ENCODE data around the gene PUS7L. TPM values are rescaled to one million over a fixed set of nuclear protein-coding genes. Genes with fewer than 3 reads are reported as not detected.
"Not testable (repeated sequence)": the region's sequence is repeated elsewhere in the genome, so short reads cannot be mapped to it uniquely, and the experiment has no call there.

PUS7L gene
- total RNA-seq, 1 experiment from 2014 or later: 15.3 TPM

GRCh38 chr12:43701194-43701593, 57.4 kb downstream of the PUS7L start:
- H3K79me2 ChIP-seq (ENCODE audit: insufficient read depth, low read length); H3K9me3 ChIP-seq (ENCODE audit: control insufficient read depth in 1 of 2, insufficient read depth in 1 of 2, low read depth in 1 of 2, low read length in 2 of 2); H3K4me3 ChIP-seq (replicated peaks in 1 of 2; ENCODE audit: low read depth in 1 of 2, low read length in 2 of 2); H3K4me1 ChIP-seq (ENCODE audit: control insufficient read depth in 1 of 2, insufficient read depth in 2 of 2, low read length in 2 of 2); POLR2A ChIA-PET; H3K36me3 ChIP-seq (ENCODE audit: control insufficient read depth in 1 of 2, insufficient read depth in 2 of 2, low read length in 2 of 2); H3K9ac ChIP-seq (ENCODE audit: low read length); RAD21 ChIA-PET (ENCODE audit: low non-redundant PET in 1 of 2, low total read pairs in 2 of 2, uncharacterized antibody in 2 of 2, unreplicated experiment in 2 of 2); BruUV-seq (replicated peaks); H3K27ac ChIP-seq (ENCODE audit: low read depth, low read length); H3K27me3 ChIP-seq (ENCODE audit: insufficient read depth, low read length); H3K9me2 ChIP-seq (ENCODE audit: insufficient read depth); DNase-seq (ENCODE audit: low read depth, low spot score); ATAC-seq; intact Hi-C loops (cut with micrococcal nuclease); H3K4me2 ChIP-seq (ENCODE audit: low read length); H2AFZ ChIP-seq (ENCODE audit: low read depth, low read length, poor library complexity, severe bottlenecking); CTCF ChIA-PET; H4K20me1 ChIP-seq (ENCODE audit: insufficient read depth): not testable (repeated sequence)

GRCh38 chr12:43696154-43696553, 62.4 kb downstream of the PUS7L start:
- intact Hi-C loops (cut with micrococcal nuclease): no loop called here
- ATAC-seq: no peak
- Histone ChIP-seq H3K9me3 (ENCODE audit: control insufficient read depth in 1 of 2, insufficient read depth in 1 of 2, low read depth in 1 of 2, low read length in 2 of 2) (no peaks in the 10 kb centered on the region), H3K9ac (ENCODE audit: low read length) (no peak overlapping the region), H3K4me2 (ENCODE audit: low read length) (no peak overlapping the region), H3K36me3 (ENCODE audit: control insufficient read depth in 1 of 2, insufficient read depth in 2 of 2, low read length in 2 of 2) (no peaks in the 10 kb centered on the region), H3K4me3 (replicated peaks in 1 of 2; ENCODE audit: low read depth in 1 of 2, low read length in 2 of 2) (no peak overlapping the region), H2AFZ (ENCODE audit: low read depth, low read length, poor library complexity, severe bottlenecking) (no peak overlapping the region), H3K4me1 (ENCODE audit: control insufficient read depth in 1 of 2, insufficient read depth in 2 of 2, low read length in 2 of 2) (peaks cover 0 to 5% of the 10 kb centered on the region in 2 experiments; a peak in 1 of 4 replicates), H3K27ac (ENCODE audit: low read depth, low read length) (no peak overlapping the region), H3K27me3 (ENCODE audit: insufficient read depth, low read length) (no peaks in the 10 kb centered on the region), H3K9me2 (ENCODE audit: insufficient read depth) (no peaks in the 10 kb centered on the region), H4K20me1 (ENCODE audit: insufficient read depth) (no peaks in the 10 kb centered on the region), H3K79me2 (ENCODE audit: insufficient read depth, low read length) (no peaks in the 10 kb centered on the region)
- RAD21 ChIA-PET (ENCODE audit: low non-redundant PET in 1 of 2, low total read pairs in 2 of 2, uncharacterized antibody in 2 of 2, unreplicated experiment in 2 of 2): no interaction called here
- CTCF ChIA-PET: no interaction called here
- no peak for DNase-seq (ENCODE audit: low read depth, low spot score)
- POLR2A ChIA-PET: no interaction called here
- BruUV-seq (replicated peaks): no TSS peak
- no peak for TF ChIP-seq ZNF274 (IDR thresholded peaks at IDR 0.05; ENCODE audit: low read depth, low read length)
- TF ChIP-seq ZBTB33 (IDR thresholded peaks at IDR 0.05; ENCODE audit: extremely low read depth, insufficient replicate concordance, low read length): no peak
- TF ChIP-seq SRF (IDR thresholded peaks at IDR 0.05; ENCODE audit: low read depth): no peak
- TF ChIP-seq ZFX (IDR thresholded peaks at IDR 0.05): no peak
- TF ChIP-seq JUND (IDR thresholded peaks at IDR 0.05): no peak
- no peak for TF ChIP-seq POLR2A (IDR thresholded peaks at IDR 0.05; ENCODE audit: borderline replicate concordance, extremely low read depth, insufficient read depth, insufficient read length)
- TF ChIP-seq, protein P1, sequence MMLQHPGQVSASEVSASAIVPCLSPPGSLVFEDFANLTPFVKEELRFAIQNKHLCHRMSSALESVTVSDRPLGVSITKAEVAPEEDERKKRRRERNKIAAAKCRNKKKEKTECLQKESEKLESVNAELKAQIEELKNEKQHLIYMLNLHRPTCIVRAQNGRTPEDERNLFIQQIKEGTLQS (IDR thresholded peaks at IDR 0.05): no peak

Data from HCT116 (cell line).